CD14-positive monocyte (primary cell): ENCODE data around the gene GPHN. TPM values are rescaled to one million over a fixed set of nuclear protein-coding genes. Genes with fewer than 3 reads are reported as not detected.

Experiments used
- DNase-seq, 3 donors: peaks; one replicate each; pipeline ENCODE4 v3.0.0-alpha.2; 2011 to 2022
- H2AFZ ChIP-seq: 2 replicates; pipeline ENCODE4 v1.6.0; 2012; ENCODE audit warnings: mild to moderate bottlenecking, low read depth, low read length, inconsistent platforms; ENCODE audit not compliant: insufficient read depth, poor library complexity, severe bottlenecking
- H3K27ac ChIP-seq, 2 donors: 1 replicate in 1 of 2; 2 replicates in 1 of 2; pipeline ENCODE4 v1.5.1; 2012 to 2013; ENCODE audit warnings: low read length in 2 of 2, control low read depth in 1 of 2, inconsistent platforms in 1 of 2, low read depth in 1 of 2, mild to moderate bottlenecking in 1 of 2
- H3K27me3 ChIP-seq, 2 donors: one replicate each; pipeline versions ENCODE4 v1.6.0 to v1.6.1; 2011 to 2013; ENCODE audit warnings: low read length in 2 of 2; ENCODE audit not compliant: control insufficient read depth in 2 of 2, insufficient read depth in 2 of 2
- H3K36me3 ChIP-seq, 2 donors: replicated peaks in 1 of 2; 1 replicate in 1 of 2; 2 replicates in 1 of 2; pipeline versions ENCODE4 v1.5.1 to v1.6.1; 2012 to 2013; ENCODE audit warnings: low read length in 2 of 2, control low read depth in 1 of 2, inconsistent platforms in 1 of 2, mild to moderate bottlenecking in 1 of 2; ENCODE audit not compliant: insufficient read depth in 2 of 2, control insufficient read depth in 1 of 2
- H3K4me1 ChIP-seq, 2 donors: 1 replicate in 1 of 2; 2 replicates in 1 of 2; pipeline versions ENCODE4 v1.5.1 to v1.6.1; 2012 to 2013; ENCODE audit warnings: low read length in 2 of 2, control low read depth in 1 of 2, inconsistent platforms in 1 of 2, mild to moderate bottlenecking in 1 of 2, moderate library complexity in 1 of 2; ENCODE audit not compliant: insufficient read depth in 2 of 2, control insufficient read depth in 1 of 2
- H3K4me2 ChIP-seq: replicated peaks from 2 replicates; pipeline ENCODE3; 2012; ENCODE audit warnings: low read length, moderate library complexity, mild to moderate bottlenecking; ENCODE audit not compliant: poor library complexity, severe bottlenecking; ENCODE audit errors: extremely low read depth
- H3K4me3 ChIP-seq, 3 experiments: fragments of 200-600 bp in 1 of 3; sonication (generic) in 1 of 3; replicated peaks in 1 of 3; 1 replicate in 2 of 3; 2 replicates in 1 of 3; pipeline ENCODE4 v1.5.1; 2011 to 2013; ENCODE audit warnings: low read length in 3 of 3, mild to moderate bottlenecking in 3 of 3, control low read depth in 2 of 3, low read depth in 2 of 3, inconsistent platforms in 1 of 3, moderate library complexity in 1 of 3
- H3K79me2 ChIP-seq: 2 replicates; pipeline ENCODE4 v1.6.0; 2012; ENCODE audit warnings: mild to moderate bottlenecking, control low read depth, inconsistent platforms, low read length, moderate library complexity; ENCODE audit not compliant: insufficient read depth
- H3K9ac ChIP-seq: 2 replicates; pipeline ENCODE4 v1.6.0; 2017; ENCODE audit warnings: low read length, mild to moderate bottlenecking; ENCODE audit not compliant: insufficient read depth, poor library complexity, severe bottlenecking
- H3K9me3 ChIP-seq, 2 donors: replicated peaks in 1 of 2; 1 replicate in 1 of 2; 2 replicates in 1 of 2; pipeline versions ENCODE4 v1.5.1 to v1.6.1; 2012 to 2013; ENCODE audit warnings: low read length in 2 of 2, control low read depth in 1 of 2; ENCODE audit not compliant: control insufficient read depth in 1 of 2, insufficient read depth in 1 of 2
- H4K20me1 ChIP-seq: 2 replicates; pipeline ENCODE4 v1.6.0; 2012; ENCODE audit warnings: mild to moderate bottlenecking, low read length, control low read depth, moderate library complexity; ENCODE audit not compliant: insufficient read depth
- H3K27ac Mint-ChIP-seq, 7 donors: one replicate each; pipeline ENCODE4 v1.8.0; 2020; ENCODE audit warnings: mild to moderate bottlenecking in 7 of 7, mixed read lengths in 7 of 7, moderate library complexity in 6 of 7, inconsistent platforms in 2 of 7
- H3K27me3 Mint-ChIP-seq, 3 donors: one replicate each; pipeline ENCODE4 v1.8.0; 2021 to 2022; ENCODE audit warnings: low read depth in 3 of 3, mild to moderate bottlenecking in 3 of 3, mixed read lengths in 3 of 3, moderate library complexity in 3 of 3, inconsistent platforms in 1 of 3
- H3K36me3 Mint-ChIP-seq, 2 donors: one replicate each; pipeline ENCODE4 v1.8.0; 2020; ENCODE audit warnings: mixed read lengths in 2 of 2, inconsistent platforms in 1 of 2, mild to moderate bottlenecking in 1 of 2
- H3K4me1 Mint-ChIP-seq: one replicate; pipeline ENCODE4 v1.8.0; 2020; ENCODE audit warnings: mild to moderate bottlenecking, mixed read lengths
- H3K4me3 Mint-ChIP-seq, 2 donors: one replicate each; pipeline ENCODE4 v1.8.0; 2020; ENCODE audit warnings: mild to moderate bottlenecking in 2 of 2, mixed read lengths in 2 of 2, moderate library complexity in 1 of 2
- H3K9me3 Mint-ChIP-seq, 7 donors: one replicate each; pipeline ENCODE4 v1.8.0; 2020 to 2022; ENCODE audit warnings: mixed read lengths in 7 of 7, mild to moderate bottlenecking in 6 of 7, moderate library complexity in 6 of 7, inconsistent platforms in 2 of 7
- WGBS: methylation state at CpG from one replicate; pipeline ENCODE4 v1.1.5; 2013; ENCODE audit warnings: missing lambda C conversion rate; ENCODE audit not compliant: insufficient coverage; 5-methylcytosine and 5-hydroxymethylcytosine counted together
- intact Hi-C, 2 donors: fragments of 100-400 bp; cut with micrococcal nuclease; formaldehyde crosslinking; loops; one replicate each; pipeline versions ENCODE4 v1.15.0 to v1.15.1; 2023
- polyA plus RNA-seq, 3 donors: library from polyadenylated mRNA; depleted of rRNA in 1 of 3; unstranded in 2 of 3; stranded (reverse) in 1 of 3; fragments of 300-500 nt in 2 of 3; fragments of >200 nt in 1 of 3; fragmentation: Illumina TruSeq in 2 of 3; gene quantifications; 1 replicate in 2 of 3; 2 replicates in 1 of 3; pipeline ENCODE4 v1.2.3, GENCODE V29; 2012 to 2021
- TF ChIP-seq, protein P1 (sequence below): fragments of 200-600 bp; IDR thresholded peaks from one replicate; pipeline ENCODE4 v1.8.0; 2022; ENCODE audit warnings: antibody characterized with exemption, mild to moderate bottlenecking

Gene GPHN
- polyA plus RNA-seq, 3 donors = 1.9 to 3.1 (median 3.0) TPM

DNA sequence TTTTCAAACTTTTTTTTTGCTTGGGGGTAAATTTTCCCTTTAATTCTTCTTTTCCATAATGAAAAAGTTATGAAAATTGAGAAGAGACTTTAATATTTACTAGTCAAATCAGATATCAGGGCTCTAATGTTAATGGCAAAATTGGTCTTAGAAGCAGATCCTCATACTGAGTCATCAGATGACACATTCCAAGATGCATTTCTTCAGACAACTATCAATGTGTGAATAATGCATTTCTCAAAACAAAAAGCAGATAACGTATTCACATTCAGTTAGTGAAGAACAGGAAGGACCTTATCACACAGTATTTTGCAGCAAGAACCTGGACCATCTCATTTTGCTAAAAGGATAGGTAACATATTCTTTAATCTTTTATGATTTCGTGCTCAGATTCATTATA is 130.7 kb downstream of the GPHN start:
- Histone ChIP-seq H3K4me2 (no peak overlapping the region), H3K9me3 (no peaks in the 10 kb centered on the region), H3K27ac (no peak overlapping the region), H3K36me3 (no peaks in the 10 kb centered on the region), H3K79me2 (no peaks in the 10 kb centered on the region), H4K20me1 (no peaks in the 10 kb centered on the region), H3K4me3 (no peak overlapping the region), H3K4me1 (no peaks in the 10 kb centered on the region), H3K9ac (no peak overlapping the region), H3K27me3 (no peaks in the 10 kb centered on the region), H2AFZ (no peak overlapping the region)
- H3K27ac Mint-ChIP-seq = no peak overlapping the region
- no peak for DNase-seq
- H3K4me3 Mint-ChIP-seq = no peak overlapping the region
- TF ChIP-seq, protein P1, sequence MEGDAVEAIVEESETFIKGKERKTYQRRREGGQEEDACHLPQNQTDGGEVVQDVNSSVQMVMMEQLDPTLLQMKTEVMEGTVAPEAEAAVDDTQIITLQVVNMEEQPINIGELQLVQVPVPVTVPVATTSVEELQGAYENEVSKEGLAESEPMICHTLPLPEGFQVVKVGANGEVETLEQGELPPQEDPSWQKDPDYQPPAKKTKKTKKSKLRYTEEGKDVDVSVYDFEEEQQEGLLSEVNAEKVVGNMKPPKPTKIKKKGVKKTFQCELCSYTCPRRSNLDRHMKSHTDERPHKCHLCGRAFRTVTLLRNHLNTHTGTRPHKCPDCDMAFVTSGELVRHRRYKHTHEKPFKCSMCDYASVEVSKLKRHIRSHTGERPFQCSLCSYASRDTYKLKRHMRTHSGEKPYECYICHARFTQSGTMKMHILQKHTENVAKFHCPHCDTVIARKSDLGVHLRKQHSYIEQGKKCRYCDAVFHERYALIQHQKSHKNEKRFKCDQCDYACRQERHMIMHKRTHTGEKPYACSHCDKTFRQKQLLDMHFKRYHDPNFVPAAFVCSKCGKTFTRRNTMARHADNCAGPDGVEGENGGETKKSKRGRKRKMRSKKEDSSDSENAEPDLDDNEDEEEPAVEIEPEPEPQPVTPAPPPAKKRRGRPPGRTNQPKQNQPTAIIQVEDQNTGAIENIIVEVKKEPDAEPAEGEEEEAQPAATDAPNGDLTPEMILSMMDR = no peak
- no peaks in the 10 kb centered on the region for H3K36me3 Mint-ChIP-seq
- intact Hi-C loops = no loop called here
- H3K27me3 Mint-ChIP-seq = no peaks in the 10 kb centered on the region
- no peaks in the 10 kb centered on the region for H3K4me1 Mint-ChIP-seq
- no CpG with 5 or more reads among the region's 2 CpGs for WGBS
- H3K9me3 Mint-ChIP-seq = peaks cover 0 to 2% (median 0%) of the 10 kb centered on the region in 7 donors

DNA sequence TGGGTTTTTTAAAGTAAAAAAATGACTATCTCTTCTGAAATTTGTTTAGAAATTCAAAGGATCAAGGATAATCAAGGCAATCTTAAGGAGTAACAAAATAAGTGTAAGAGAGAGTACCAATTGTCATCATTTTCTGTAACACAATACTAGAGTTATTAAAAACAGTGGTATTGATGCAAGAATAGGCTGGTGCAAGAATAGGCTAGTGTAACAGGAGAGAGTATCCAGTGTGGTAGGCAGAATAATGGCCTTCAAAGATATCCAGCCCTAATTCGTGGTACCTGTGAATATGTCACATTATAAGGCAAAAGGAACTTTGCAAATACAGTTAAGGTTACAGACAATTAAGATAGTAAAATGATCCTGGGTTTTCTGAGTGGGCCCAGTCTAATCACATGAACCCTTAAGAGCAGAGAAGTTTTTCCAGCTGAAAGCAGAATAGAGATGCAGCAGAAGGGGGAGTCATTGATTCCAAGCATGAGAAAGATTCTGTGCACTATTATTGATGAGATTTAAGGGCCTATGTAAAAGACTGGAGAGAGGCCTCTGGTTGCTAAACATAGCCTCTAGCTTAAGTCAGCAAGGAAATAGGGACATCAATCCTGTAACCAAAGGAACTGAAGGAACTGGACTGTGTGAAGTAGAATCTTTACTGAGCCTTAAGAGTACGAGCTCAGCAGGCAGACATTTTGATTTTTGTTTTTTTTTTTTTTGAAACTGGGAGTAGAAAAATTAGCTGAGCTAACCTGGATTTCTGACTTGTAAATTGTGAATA is 134.1 kb downstream of the GPHN start:
- no peak overlapping the region for H3K27ac Mint-ChIP-seq
- no peaks in the 10 kb centered on the region for H3K4me1 Mint-ChIP-seq
- Histone ChIP-seq H3K9me3 (no peaks in the 10 kb centered on the region), H2AFZ (no peak overlapping the region), H3K4me3 (no peak overlapping the region), H3K4me2 (no peak overlapping the region), H3K9ac (no peak overlapping the region), H4K20me1 (no peaks in the 10 kb centered on the region), H3K36me3 (no peaks in the 10 kb centered on the region), H3K27ac (no peak overlapping the region), H3K79me2 (no peaks in the 10 kb centered on the region), H3K27me3 (no peaks in the 10 kb centered on the region), H3K4me1 (no peaks in the 10 kb centered on the region)
- DNase-seq = no peak
- TF ChIP-seq, protein P1 = no peak
- no peaks in the 10 kb centered on the region for H3K36me3 Mint-ChIP-seq
- intact Hi-C loops = no loop called here
- H3K4me3 Mint-ChIP-seq = no peak overlapping the region
- H3K27me3 Mint-ChIP-seq = no peaks in the 10 kb centered on the region
- WGBS = no CpG with 5 or more reads among the region's 2 CpGs
- H3K9me3 Mint-ChIP-seq = peaks cover 0 to 2% (median 0%) of the 10 kb centered on the region in 7 donors
